Measurements from ENCODE around the gene FARS2. TPM values are rescaled to one million over a fixed set of nuclear protein-coding genes. Genes with fewer than 3 reads are reported as not detected.

FARS2 gene
- total RNA-seq, 4 donors from 2014 or later, result 2.6 to 21.9 (median 15.0) TPM

GRCh38 chr6:5509106-5509505 lies 247.8 kb downstream of the FARS2 start:
- Histone ChIP-seq H3K4me1 (no peaks in the 10 kb centered on the region), H3K36me3 (no peaks in the 10 kb centered on the region), H3K4me3 (no peak overlapping the region), H3K9me3 (no peaks in the 10 kb centered on the region), H3K27me3 (no peaks in the 10 kb centered on the region), H3K27ac (no peak overlapping the region)
- whole genome bisulfite sequencing, 2 donors (ENCODE audit: low coverage in 1 of 2), result 92 to 100% methylated on average over 4 to 8 of the region's 8 CpGs
- TF ChIP-seq CTCF (IDR thresholded peaks at IDR 0.05), result no peak
- TF ChIP-seq POLR2A (IDR thresholded peaks at IDR 0.05), result no peak
- no peak for TF ChIP-seq POLR2AphosphoS5 (IDR thresholded peaks at IDR 0.05)
- TF ChIP-seq EP300 (IDR thresholded peaks at IDR 0.05; ENCODE audit: low read depth), result no peak
- in situ Hi-C loops (cut with MboI; ENCODE audit: low pct_ligation_motif_present in 1 of 4, low pct_unique_long_range_greater_than_20kb in 1 of 4, low sequenced_read_pairs in 3 of 4), result no loop called here
- intact Hi-C loops (cut with DNase I; ENCODE audit: low total_unique reads), result no loop called here
- DNase-seq, result no peak

GRCh38 chr6:5510331-5511133 lies 249.2 kb downstream of the FARS2 start:
- no peaks in the 10 kb centered on the region for H3K4me1 ChIP-seq
- H3K27me3 ChIP-seq, result no peaks in the 10 kb centered on the region
- TF ChIP-seq CTCF (IDR thresholded peaks at IDR 0.05) (no peak), POLR2A (IDR thresholded peaks at IDR 0.05) (no peak), EP300 (IDR thresholded peaks at IDR 0.05; ENCODE audit: low read depth) (no peak), POLR2AphosphoS5 (IDR thresholded peaks at IDR 0.05) (no peak)
- no peaks in the 10 kb centered on the region for H3K36me3 ChIP-seq
- H3K4me3 ChIP-seq, result no peak overlapping the region
- intact Hi-C loops (cut with DNase I; ENCODE audit: low total_unique reads) (no loop called here), in situ Hi-C loops (cut with MboI; ENCODE audit: low pct_ligation_motif_present in 1 of 4, low pct_unique_long_range_greater_than_20kb in 1 of 4, low sequenced_read_pairs in 3 of 4) (no loop called here)
- WGBS, 2 donors (ENCODE audit: low coverage in 1 of 2), result 71 to 90% methylated on average over 1 to 24 of the region's 24 CpGs
- DNase-seq, result no peak
- no peak overlapping the region for H3K27ac ChIP-seq
- H3K9me3 ChIP-seq, result no peaks in the 10 kb centered on the region

- Histone ChIP-seq H3K27ac (no peak overlapping the region), H3K36me3 (no peaks in the 10 kb centered on the region), H3K4me3 (no peak overlapping the region), H3K9me3 (no peaks in the 10 kb centered on the region), H3K27me3 (no peaks in the 10 kb centered on the region), H3K4me1 (no peaks in the 10 kb centered on the region)
- no peak for DNase-seq
- TF ChIP-seq EP300 (IDR thresholded peaks at IDR 0.05; ENCODE audit: low read depth), result no peak
- TF ChIP-seq POLR2A (IDR thresholded peaks at IDR 0.05), result no peak
- TF ChIP-seq CTCF (IDR thresholded peaks at IDR 0.05), result no peak
- TF ChIP-seq POLR2AphosphoS5 (IDR thresholded peaks at IDR 0.05), result no peak
- in situ Hi-C loops (cut with MboI; ENCODE audit: low pct_ligation_motif_present in 1 of 4, low pct_unique_long_range_greater_than_20kb in 1 of 4, low sequenced_read_pairs in 3 of 4) (no loop called here), intact Hi-C loops (cut with DNase I; ENCODE audit: low total_unique reads) (no loop called here)
- WGBS, 2 donors (ENCODE audit: low coverage in 1 of 2), result 89 to 90% methylated on average over 2 to 3 of the region's 3 CpGs
Observed at GRCh38 chr6:5511954-5512353, 250.6 kb downstream of the FARS2 start.

GRCh38 chr6:5512422-5512821 lies 251.1 kb downstream of the FARS2 start:
- Histone ChIP-seq H3K36me3 (no peaks in the 10 kb centered on the region), H3K4me1 (no peaks in the 10 kb centered on the region), H3K27ac (no peak overlapping the region), H3K9me3 (no peaks in the 10 kb centered on the region), H3K27me3 (no peaks in the 10 kb centered on the region), H3K4me3 (no peak overlapping the region)
- in situ Hi-C loops (cut with MboI; ENCODE audit: low pct_ligation_motif_present in 1 of 4, low pct_unique_long_range_greater_than_20kb in 1 of 4, low sequenced_read_pairs in 3 of 4), result no loop called here
- WGBS, 2 donors (ENCODE audit: low coverage in 1 of 2), result 84 to 86% methylated on average over 2 of the region's 2 CpGs
- intact Hi-C loops (cut with DNase I; ENCODE audit: low total_unique reads), result no loop called here
- DNase-seq, result no peak
- TF ChIP-seq EP300 (IDR thresholded peaks at IDR 0.05; ENCODE audit: low read depth) (no peak), CTCF (IDR thresholded peaks at IDR 0.05) (no peak), POLR2A (IDR thresholded peaks at IDR 0.05) (no peak), POLR2AphosphoS5 (IDR thresholded peaks at IDR 0.05) (no peak)

Measured in transverse colon (tissue), 4 donors.